HG02642 (cell line): ENCODE measurements around the gene EPB41L4B.
"Not testable (repeated sequence)": the region's sequence is repeated elsewhere in the genome, so short reads cannot be mapped to it uniquely, and the experiment has no call there.

Experiments used
- ATAC-seq: cut with Tn5 transposase; IDR thresholded peaks from one replicate; pipeline ENCODE4 v1.9.1; 2021; ENCODE audit warnings: mild to moderate bottlenecking; ENCODE audit not compliant: unreplicated experiment, poor library complexity

EPB41L4B gene

GRCh38 chr9:109320742-109321448, at the start of gene EPB41L4B:
Gene EPB41L4B, minus strand, starts transcription at chr9:109321059. Its CDS starts 613 bp downstream, at chr9:109320446.
- peak; percentile 98 for ATAC-seq

GRCh38 chr9:109369285-109369684, 48.4 kb upstream of the EPB41L4B start:
- ATAC-seq, result no peak

GRCh38 chr9:109360771-109361170, 39.9 kb upstream of the EPB41L4B start:
- ATAC-seq, result no peak

GRCh38 chr9:109358968-109359603, 38.2 kb upstream of the EPB41L4B start:
- ATAC-seq, result not testable (repeated sequence)

- ATAC-seq, result no peak
Observed at GRCh38 chr9:109355564-109356297, 34.9 kb upstream of the EPB41L4B start.

- no peak for ATAC-seq
Observed at GRCh38 chr9:109354190-109354589, 33.3 kb upstream of the EPB41L4B start.

GRCh38 chr9:109351032-109351431, 30.2 kb upstream of the EPB41L4B start:
- ATAC-seq, result no peak

- ATAC-seq, result no peak
Observed at GRCh38 chr9:109349421-109349846, 28.6 kb upstream of the EPB41L4B start.

GRCh38 chr9:109346904-109347303, 26.0 kb upstream of the EPB41L4B start:
- no peak for ATAC-seq

GRCh38 chr9:109344866-109345265, 24.0 kb upstream of the EPB41L4B start:
- ATAC-seq, result no peak

- no peak for ATAC-seq
Observed at GRCh38 chr9:109342878-109343277, 22.0 kb upstream of the EPB41L4B start.

GRCh38 chr9:109341561-109341960, 20.7 kb upstream of the EPB41L4B start:
- no peak for ATAC-seq

- ATAC-seq, result not testable (repeated sequence)
Observed at GRCh38 chr9:109340979-109341378, 20.1 kb upstream of the EPB41L4B start.

GRCh38 chr9:109336409-109336808, 15.6 kb upstream of the EPB41L4B start:
- no peak for ATAC-seq

- no peak for ATAC-seq
Observed at GRCh38 chr9:109335929-109336328, 15.1 kb upstream of the EPB41L4B start.

- ATAC-seq, result no peak
Observed at GRCh38 chr9:109335121-109335520, 14.3 kb upstream of the EPB41L4B start.

- no peak for ATAC-seq
Observed at GRCh38 chr9:109331353-109331752, 10.5 kb upstream of the EPB41L4B start.

GRCh38 chr9:109329638-109330258, 8.9 kb upstream of the EPB41L4B start:
- ATAC-seq, result no peak

GRCh38 chr9:109328978-109329637, 8.2 kb upstream of the EPB41L4B start:
- no peak for ATAC-seq

GRCh38 chr9:109325089-109325488, 4.2 kb upstream of the EPB41L4B start:
- no peak for ATAC-seq
